ENCODE results near the gene IL17REL. TPM values are rescaled to one million over a fixed set of nuclear protein-coding genes. Genes with fewer than 3 reads are reported as not detected.

IL17REL gene
- total RNA-seq, 1 experiment from 2014 or later: not detected

DNA sequence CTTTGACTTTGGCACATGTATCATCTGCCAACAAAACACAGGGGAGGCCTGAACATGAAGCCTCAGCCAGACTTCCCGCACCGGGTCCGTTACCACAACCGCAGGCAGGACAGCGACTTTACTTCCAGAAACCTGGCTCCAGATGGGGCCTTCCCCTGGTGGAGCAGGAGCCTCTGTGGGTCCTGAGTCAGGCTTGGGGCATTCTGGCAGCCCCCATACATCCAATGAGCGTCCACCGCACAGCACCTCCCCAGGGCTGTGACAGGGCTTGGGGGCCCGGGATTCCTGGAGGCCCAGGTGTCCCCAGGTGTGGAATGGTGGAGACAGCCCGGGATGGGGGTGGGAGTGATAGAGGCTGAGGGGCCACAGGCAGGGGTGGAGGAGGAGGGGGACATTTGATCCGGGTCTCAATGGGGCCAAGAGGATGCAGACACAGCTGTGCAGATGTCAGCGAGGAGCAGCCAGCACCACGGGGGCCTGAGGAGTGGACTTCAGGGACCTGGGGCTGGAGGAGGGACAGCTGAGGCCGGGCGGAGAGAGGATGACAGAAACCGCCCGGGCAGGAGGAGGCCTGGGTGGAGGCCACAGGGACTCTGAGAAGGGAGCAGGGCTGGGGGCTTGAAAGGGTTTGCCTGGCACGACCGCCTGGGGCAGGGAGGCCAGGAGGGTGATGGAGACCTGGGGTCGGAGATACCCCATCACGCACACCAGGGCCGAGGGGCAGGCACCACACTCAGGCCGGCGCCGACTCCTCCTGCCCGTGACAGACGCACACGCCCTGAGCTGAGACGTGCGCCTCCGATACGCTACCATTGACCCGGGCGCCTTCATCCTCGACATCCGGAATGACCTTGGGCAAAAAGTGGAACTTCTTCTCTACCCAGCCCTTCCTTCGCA is 37.0 kb upstream of the IL17REL start:
- Histone ChIP-seq H3K9me3 (replicated peaks) (peaks cover 4% of the 10 kb centered on the region; the same call in 1 of the 2 replicates), H3K4me1 (peaks cover 15% of the 10 kb centered on the region), H3K27me3 (no peaks in the 10 kb centered on the region; the same call in 1 of the 2 replicates), H3K4me3 (no peak overlapping the region), H3K36me3 (no peaks in the 10 kb centered on the region), H3K27ac (no peak overlapping the region)
- DNase-seq: no peak

GRCh38 chr22:50048836-50049235 is 36.3 kb upstream of the IL17REL start:
- no peak for DNase-seq
- peaks cover 15% of the 10 kb centered on the region for H3K4me1 ChIP-seq
- H3K27ac ChIP-seq: peak overlapping the region; percentile 57
- H3K9me3 ChIP-seq (replicated peaks): peaks cover 4% of the 10 kb centered on the region; the same call in 1 of the 2 replicates
- no peaks in the 10 kb centered on the region; the same call in 1 of the 2 replicates for H3K27me3 ChIP-seq
- no peaks in the 10 kb centered on the region for H3K36me3 ChIP-seq
- no peak overlapping the region for H3K4me3 ChIP-seq

- DNase-seq: peak; percentile 93 to 96
- Histone ChIP-seq H3K27ac (peak overlapping the region; percentile 57), H3K27me3 (no peaks in the 10 kb centered on the region; the same call in 1 of the 2 replicates), H3K36me3 (no peaks in the 10 kb centered on the region), H3K4me1 (peaks cover 15% of the 10 kb centered on the region), H3K4me3 (no peak overlapping the region), H3K9me3 (replicated peaks) (peaks cover 1% of the 10 kb centered on the region; the same call in 1 of the 2 replicates)
Observed at GRCh38 chr22:50048061-50048765, 35.6 kb upstream of the IL17REL start.

- Histone ChIP-seq H3K36me3 (no peaks in the 10 kb centered on the region), H3K27ac (no peak overlapping the region), H3K27me3 (no peaks in the 10 kb centered on the region; the same call in 1 of the 2 replicates), H3K4me3 (no peak overlapping the region), H3K4me1 (peaks cover 15% of the 10 kb centered on the region), H3K9me3 (replicated peaks) (no peaks in the 10 kb centered on the region)
- DNase-seq: no peak
Observed at GRCh38 chr22:50047346-50047745, 34.8 kb upstream of the IL17REL start.

DNA sequence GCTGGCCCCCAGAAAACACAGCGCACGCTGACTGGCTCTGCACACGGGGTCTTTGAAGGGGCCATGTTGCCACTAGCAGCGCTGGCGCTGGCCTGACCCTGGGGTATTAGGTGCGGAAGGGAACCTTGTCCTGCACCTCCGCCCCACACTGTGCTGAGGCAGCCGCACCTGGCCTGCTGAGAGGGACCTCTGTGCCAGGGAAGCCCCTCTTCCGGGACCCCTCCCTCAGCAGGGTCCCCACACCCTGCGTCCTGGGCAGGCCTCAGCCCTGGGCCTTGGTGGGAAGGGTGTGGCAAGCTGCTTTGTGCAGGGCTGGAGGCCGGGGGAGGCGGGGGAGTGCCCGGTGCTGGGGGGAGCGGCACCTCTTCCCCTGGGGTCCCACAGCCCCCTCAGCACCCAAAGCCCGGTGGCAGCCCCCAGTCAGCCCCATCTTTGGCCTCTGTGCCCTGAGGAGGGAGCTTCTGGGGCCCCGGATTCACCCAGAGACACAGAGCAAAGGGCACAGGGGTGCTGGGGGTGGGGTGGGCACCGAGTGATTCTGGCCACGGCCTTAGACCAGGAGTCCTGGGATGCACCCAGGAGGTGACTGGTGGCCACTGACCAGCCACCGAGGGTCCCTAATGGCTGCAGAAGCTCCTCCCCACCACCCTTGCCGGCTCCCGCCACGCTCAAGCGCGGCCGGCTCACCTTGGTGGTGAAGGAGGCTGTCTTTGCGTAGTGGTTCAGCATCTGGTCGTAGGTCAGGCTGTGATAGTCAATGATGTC is 34.1 kb upstream of the IL17REL start:
- peaks cover 15% of the 10 kb centered on the region for H3K4me1 ChIP-seq
- H3K9me3 ChIP-seq (replicated peaks): no peaks in the 10 kb centered on the region
- no peak for DNase-seq
- no peaks in the 10 kb centered on the region; the same call in 1 of the 2 replicates for H3K27me3 ChIP-seq
- no peak overlapping the region for H3K27ac ChIP-seq
- H3K36me3 ChIP-seq: no peaks in the 10 kb centered on the region
- H3K4me3 ChIP-seq: no peak overlapping the region

- H3K27me3 ChIP-seq: no peaks in the 10 kb centered on the region; the same call in 1 of the 2 replicates
- H3K27ac ChIP-seq: no peak overlapping the region
- DNase-seq: no peak
- H3K4me3 ChIP-seq: no peak overlapping the region
- no peaks in the 10 kb centered on the region for H3K9me3 ChIP-seq (replicated peaks)
- H3K36me3 ChIP-seq: no peaks in the 10 kb centered on the region
- peaks cover 15% of the 10 kb centered on the region for H3K4me1 ChIP-seq
Observed at GRCh38 chr22:50046019-50046415, 33.5 kb upstream of the IL17REL start.

DNA sequence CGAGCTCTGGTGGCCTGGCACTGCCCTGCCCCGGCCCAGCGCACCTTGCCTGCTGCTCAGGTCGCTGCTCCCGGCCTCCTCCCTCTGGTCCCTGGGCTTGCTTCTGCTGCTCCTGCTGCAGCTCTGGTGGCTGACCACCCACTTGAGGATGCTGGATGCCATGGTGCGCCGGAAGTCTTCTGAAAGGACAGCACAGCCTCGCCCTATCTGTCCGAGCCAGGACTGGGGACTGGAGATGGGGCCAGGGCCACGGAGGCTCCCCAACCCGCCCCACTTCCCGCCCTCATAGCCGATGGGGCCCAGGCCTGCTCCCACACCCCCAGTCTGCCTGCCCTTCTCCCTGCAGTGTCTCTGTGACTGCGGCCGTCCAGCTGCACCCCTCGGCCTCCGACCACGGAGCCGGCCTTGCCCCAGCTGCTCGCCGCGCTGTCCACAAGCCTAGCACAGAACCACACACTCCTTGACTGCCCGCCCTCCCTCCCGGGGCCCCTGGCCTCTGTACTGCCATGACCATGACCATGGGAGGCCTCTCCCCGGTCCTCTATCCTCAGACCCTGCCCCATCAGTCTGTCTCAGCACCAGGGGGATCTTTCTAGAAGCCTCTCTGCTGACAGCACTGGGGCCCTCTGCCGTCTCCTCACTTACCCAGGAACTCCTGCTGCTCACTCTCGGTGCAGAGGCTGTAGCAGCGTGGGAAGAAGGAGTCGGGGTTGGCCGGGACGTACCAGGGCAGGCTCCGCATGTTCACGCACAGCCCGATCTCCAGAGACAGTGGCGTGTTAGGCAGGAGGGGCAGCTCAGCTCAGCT is 32.9 kb upstream of the IL17REL start:
- H3K9me3 ChIP-seq (replicated peaks): no peaks in the 10 kb centered on the region
- peaks cover 15% of the 10 kb centered on the region for H3K4me1 ChIP-seq
- DNase-seq: no peak
- no peak overlapping the region for H3K27ac ChIP-seq
- H3K4me3 ChIP-seq: no peak overlapping the region
- H3K27me3 ChIP-seq: no peaks in the 10 kb centered on the region; the same call in 1 of the 2 replicates
- no peaks in the 10 kb centered on the region for H3K36me3 ChIP-seq

DNA sequence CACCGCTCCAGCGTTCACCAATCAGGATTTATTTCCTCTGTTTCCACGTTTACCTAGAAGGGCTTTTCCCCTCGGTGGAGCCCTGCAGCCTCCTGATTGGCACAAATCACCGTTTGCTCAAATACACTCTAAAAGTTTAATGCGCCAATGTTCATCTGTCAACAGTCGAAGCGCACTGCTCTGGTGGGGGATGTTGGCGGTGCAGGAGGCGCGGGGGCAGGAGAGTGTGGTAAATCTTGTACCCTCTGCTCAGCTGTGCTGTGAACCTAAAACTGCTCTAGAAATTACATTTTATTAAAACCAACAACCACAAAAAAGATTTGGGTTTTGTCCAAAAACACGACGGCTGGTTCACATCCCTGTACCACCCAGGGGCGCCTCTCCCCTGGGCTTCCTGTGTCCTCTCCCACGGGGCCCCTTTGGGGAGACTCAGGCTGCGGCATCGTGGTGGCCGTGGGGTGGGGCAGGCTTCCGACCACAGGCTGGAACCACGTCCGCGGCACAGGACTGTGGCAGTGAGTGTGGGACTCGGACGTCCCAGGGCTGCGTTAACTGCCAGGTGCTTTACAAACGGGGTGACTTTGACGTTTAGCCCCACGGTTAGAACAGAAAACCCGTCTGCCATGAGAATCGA is 32.0 kb upstream of the IL17REL start:
- Histone ChIP-seq H3K4me1 (peaks cover 15% of the 10 kb centered on the region), H3K9me3 (replicated peaks) (peaks cover under 1% of the 10 kb centered on the region), H3K36me3 (no peaks in the 10 kb centered on the region), H3K27ac (no peak overlapping the region), H3K27me3 (no peaks in the 10 kb centered on the region; the same call in 1 of the 2 replicates), H3K4me3 (no peak overlapping the region)
- DNase-seq: no peak

- Histone ChIP-seq H3K36me3 (no peaks in the 10 kb centered on the region), H3K27ac (no peak overlapping the region), H3K9me3 (replicated peaks) (peaks cover 10% of the 10 kb centered on the region), H3K4me1 (no peaks in the 10 kb centered on the region; the same call in 1 of the 2 replicates), H3K27me3 (no peaks in the 10 kb centered on the region; the same call in 1 of the 2 replicates), H3K4me3 (no peak overlapping the region)
- DNase-seq: no peak
Observed at GRCh38 chr22:50041361-50042065, 28.9 kb upstream of the IL17REL start.

GRCh38 chr22:50040717-50041116 is 28.2 kb upstream of the IL17REL start:
- H3K27ac ChIP-seq: no peak overlapping the region
- no peak overlapping the region for H3K4me3 ChIP-seq
- H3K27me3 ChIP-seq: no peaks in the 10 kb centered on the region; the same call in 1 of the 2 replicates
- no peaks in the 10 kb centered on the region for H3K36me3 ChIP-seq
- DNase-seq: no peak
- H3K9me3 ChIP-seq (replicated peaks): peaks cover 10% of the 10 kb centered on the region
- no peaks in the 10 kb centered on the region; the same call in 1 of the 2 replicates for H3K4me1 ChIP-seq

DNA sequence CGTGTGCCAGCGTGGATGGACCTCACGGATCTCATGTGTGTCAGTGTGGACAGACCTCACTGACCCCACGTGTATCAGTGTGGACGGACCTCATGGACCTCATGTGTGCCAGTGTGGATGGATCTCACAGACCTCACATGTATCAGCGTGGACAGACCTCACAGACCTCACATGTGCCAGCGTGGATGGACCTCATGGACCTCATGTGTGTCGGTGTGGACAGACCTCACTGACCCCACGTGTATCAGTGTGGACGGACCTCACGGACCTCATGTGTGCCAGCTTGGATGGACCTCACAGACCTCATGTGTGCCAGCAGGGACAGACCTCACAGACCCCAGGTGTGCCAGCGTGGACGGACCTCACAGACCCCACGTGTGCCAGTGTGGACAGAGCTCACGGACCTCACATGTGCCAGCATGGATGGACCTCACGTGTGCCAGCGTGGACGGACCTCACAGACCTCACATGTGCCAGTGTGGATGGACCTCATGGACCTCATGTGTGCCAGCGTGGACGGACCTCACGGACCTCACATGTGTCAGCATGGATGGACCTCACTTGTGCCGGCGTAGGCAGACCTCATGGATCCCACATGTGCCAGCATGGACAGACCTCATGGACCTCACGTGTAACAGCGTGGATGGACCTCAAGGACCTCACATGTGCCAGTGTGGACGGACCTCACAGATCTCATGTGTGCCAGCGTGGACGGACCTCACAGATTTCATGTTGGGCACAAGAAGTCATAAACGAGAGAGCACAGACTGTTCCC is 27.3 kb upstream of the IL17REL start:
- no peaks in the 10 kb centered on the region; the same call in 1 of the 2 replicates for H3K4me1 ChIP-seq
- no peak overlapping the region for H3K27ac ChIP-seq
- no peak overlapping the region for H3K4me3 ChIP-seq
- peaks cover 6% of the 10 kb centered on the region; the same call in 1 of the 2 replicates for H3K27me3 ChIP-seq
- H3K9me3 ChIP-seq (replicated peaks): peaks cover 10% of the 10 kb centered on the region
- DNase-seq: no peak
- H3K36me3 ChIP-seq: no peaks in the 10 kb centered on the region

- H3K9me3 ChIP-seq (replicated peaks): peaks cover 10% of the 10 kb centered on the region
- H3K27ac ChIP-seq: no peak overlapping the region
- no peak for DNase-seq
- H3K4me1 ChIP-seq: no peaks in the 10 kb centered on the region
- no peak overlapping the region for H3K4me3 ChIP-seq
- no peaks in the 10 kb centered on the region for H3K36me3 ChIP-seq
- peaks cover 14% of the 10 kb centered on the region for H3K27me3 ChIP-seq
Observed at GRCh38 chr22:50035976-50036724, 23.6 kb upstream of the IL17REL start.

Measured in SJCRH30 (cell line).